HG03135 (cell line): ENCODE data around the gene AQP1.

ENCODE experiments used
- ATAC-seq: cut with Tn5 transposase; IDR thresholded peaks from one replicate; pipeline ENCODE4 v1.9.1; 2021; ENCODE audit warnings: mild to moderate bottlenecking, moderate library complexity; ENCODE audit not compliant: unreplicated experiment

Gene AQP1

GRCh38 chr7:30911561-30911969, at the start of gene AQP1:
Gene AQP1 (plus strand): TSS chr7:30911853. CDS start chr7:30911910, 57 bp downstream.
- ATAC-seq, result no peak

GRCh38 chr7:30862995-30863705, 48.5 kb upstream of the AQP1 start:
- no peak for ATAC-seq

GRCh38 chr7:30863706-30864035, 48.0 kb upstream of the AQP1 start:
- no peak for ATAC-seq

GRCh38 chr7:30864101-30864500, 47.6 kb upstream of the AQP1 start:
- ATAC-seq, result no peak

- ATAC-seq, result no peak
Observed at GRCh38 chr7:30865076-30865475, 46.6 kb upstream of the AQP1 start.

GRCh38 chr7:30865821-30866220, 45.8 kb upstream of the AQP1 start:
- ATAC-seq, result no peak

- no peak for ATAC-seq
Observed at GRCh38 chr7:30866939-30867338, 44.7 kb upstream of the AQP1 start.

- no peak for ATAC-seq
Observed at GRCh38 chr7:30867483-30867882, 44.2 kb upstream of the AQP1 start.

GRCh38 chr7:30869794-30870611, 41.6 kb upstream of the AQP1 start:
- no peak for ATAC-seq

- no peak for ATAC-seq
Observed at GRCh38 chr7:30870821-30871518, 40.7 kb upstream of the AQP1 start.

GRCh38 chr7:30871655-30872054, 40.0 kb upstream of the AQP1 start:
- ATAC-seq, result no peak

- ATAC-seq, result no peak
Observed at GRCh38 chr7:30873207-30873606, 38.4 kb upstream of the AQP1 start.

- no peak for ATAC-seq
Observed at GRCh38 chr7:30873656-30874055, 38.0 kb upstream of the AQP1 start.

- no peak for ATAC-seq
Observed at GRCh38 chr7:30874656-30875302, 36.9 kb upstream of the AQP1 start.

GRCh38 chr7:30877015-30877769, 34.5 kb upstream of the AQP1 start:
- ATAC-seq, result no peak

- ATAC-seq, result no peak
Observed at GRCh38 chr7:30877993-30878392, 33.7 kb upstream of the AQP1 start.

GRCh38 chr7:30879139-30880124, 32.2 kb upstream of the AQP1 start:
- no peak for ATAC-seq

- no peak for ATAC-seq
Observed at GRCh38 chr7:30880125-30880720, 31.4 kb upstream of the AQP1 start.

GRCh38 chr7:30880941-30881340, 30.7 kb upstream of the AQP1 start:
- no peak for ATAC-seq
